Skin epidermis (tissue), 12 donors: Measurements from ENCODE around the gene JPT2.
"Not testable (repeated sequence)": the region's sequence is repeated elsewhere in the genome, so short reads cannot be mapped to it uniquely, and the experiment has no call there.

Experiments
- H3K27ac ChIP-seq, 21 experiments: fragments of 200-600 bp; sonication (generic) in 11 of 21; one replicate each; pipeline ENCODE4 v1.5.0; 2020; ENCODE audit warnings: mild to moderate bottlenecking in 3 of 21, inconsistent platforms in 2 of 21, moderate library complexity in 2 of 21
- H3K4me3 ChIP-seq, 7 experiments: fragments of 200-600 bp; sonication (generic) in 2 of 7; one replicate each; pipeline ENCODE4 v1.5.0; 2020; ENCODE audit warnings: inconsistent platforms in 2 of 7, mild to moderate bottlenecking in 2 of 7, moderate library complexity in 1 of 7

The JPT2 gene

DNA sequence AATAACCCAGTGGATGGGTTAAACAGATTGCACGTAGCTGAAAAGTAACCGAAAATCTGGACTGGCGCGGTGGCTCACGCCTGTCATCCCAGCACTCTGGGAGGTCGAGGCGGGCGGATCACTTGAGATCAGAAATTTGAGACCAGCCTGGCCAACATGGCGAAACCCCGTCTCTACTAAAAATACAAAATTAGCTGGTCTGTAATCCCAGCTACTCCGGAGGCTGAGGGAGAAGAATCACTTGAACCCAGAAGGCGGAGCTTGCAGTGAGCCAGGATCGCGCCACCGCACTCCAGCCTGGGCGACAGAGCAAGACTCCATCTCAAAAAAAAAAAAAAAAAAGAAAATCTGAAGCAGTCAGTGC is 27.2 kb downstream of the JPT2 start:
- H3K27ac ChIP-seq = peak overlapping the region; percentile 54 to 97 (median 93)
- H3K4me3 ChIP-seq = peak overlapping the region; percentile 58 to 85 (median 69)

DNA sequence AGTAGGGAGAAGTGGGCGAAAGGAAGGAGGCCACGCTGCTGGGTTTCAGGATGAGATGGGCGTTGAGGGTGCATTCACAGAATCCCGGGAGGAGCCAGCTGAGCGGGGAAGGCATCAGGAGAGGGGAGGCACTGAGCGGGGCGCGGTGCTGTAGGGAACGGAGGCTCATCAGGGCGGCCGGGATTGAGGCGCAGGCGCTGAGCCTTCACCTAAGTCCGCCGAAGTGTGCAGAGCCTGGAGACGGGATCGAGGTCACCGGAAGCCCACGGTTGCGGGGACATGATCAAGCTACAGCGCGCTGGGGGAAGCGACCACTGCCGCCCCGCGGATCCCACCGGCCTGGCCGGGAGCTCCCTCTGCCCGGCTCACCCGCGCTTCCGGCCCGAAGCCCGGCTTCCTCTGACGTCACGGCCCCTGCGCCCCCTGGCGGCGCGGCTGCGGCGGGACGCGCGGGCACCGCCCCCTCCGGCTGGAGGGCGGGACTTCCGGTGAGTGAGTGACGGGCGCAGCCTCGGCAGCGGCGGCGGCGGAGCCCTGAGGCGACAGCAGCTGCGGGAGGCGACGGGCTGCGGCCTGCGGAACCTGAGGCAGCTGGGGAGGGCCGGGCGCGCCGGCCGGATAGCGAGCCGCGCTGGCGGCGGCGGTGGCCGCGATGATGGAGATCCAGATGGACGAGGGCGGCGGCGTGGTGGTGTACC is 27.8 kb downstream of the JPT2 start, which contains the start of gene MAPK8IP3:
Gene MAPK8IP3 (plus strand): TSS at position 508 of the 698 bp plus-strand sequence. CDS start 145 bp downstream, at position 653.
- peak within 1 kb of the TSS; percentile 62 to 97 (median 93) for H3K27ac ChIP-seq
- peak within 1 kb of the TSS; percentile 58 to 85 (median 69) for H3K4me3 ChIP-seq

DNA sequence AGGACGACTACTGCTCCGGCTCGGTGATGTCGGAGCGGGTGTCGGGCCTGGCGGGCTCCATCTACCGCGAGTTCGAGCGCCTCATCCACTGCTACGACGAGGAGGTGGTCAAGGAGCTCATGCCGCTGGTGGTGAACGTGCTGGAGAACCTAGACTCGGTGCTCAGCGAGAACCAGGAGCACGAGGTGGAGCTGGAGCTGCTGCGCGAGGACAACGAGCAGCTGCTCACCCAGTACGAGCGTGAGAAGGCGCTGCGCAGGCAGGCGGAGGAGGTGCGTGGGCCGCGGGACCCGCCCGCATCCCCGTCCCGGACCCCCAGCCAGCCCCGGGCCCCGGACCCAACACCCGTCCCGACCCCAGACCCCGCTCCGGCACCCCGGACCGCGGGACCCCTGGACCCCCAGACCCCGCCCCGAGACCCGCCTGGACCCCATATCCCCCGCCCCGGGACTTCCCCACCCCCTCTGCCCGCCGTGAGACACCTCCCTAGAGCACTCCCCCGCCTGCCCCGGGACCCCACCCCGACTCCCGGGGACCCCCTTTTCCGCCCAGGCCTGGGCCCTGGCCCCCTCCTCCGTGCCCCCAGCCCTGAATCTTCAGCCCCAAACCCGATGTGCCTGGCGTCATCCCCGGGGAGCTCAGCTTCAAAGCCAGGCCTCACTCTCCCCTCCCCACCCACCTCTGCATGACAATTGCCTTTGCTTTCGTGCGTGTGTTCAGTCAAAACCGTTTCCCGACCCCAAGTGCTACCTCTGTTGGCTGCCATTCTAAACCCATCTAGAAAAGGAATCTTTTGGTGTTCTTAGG is 28.5 kb downstream of the JPT2 start:
- Histone ChIP-seq H3K27ac (peak overlapping the region; percentile 62 to 97 (median 93)), H3K4me3 (peak overlapping the region; percentile 58 to 85 (median 69))

DNA sequence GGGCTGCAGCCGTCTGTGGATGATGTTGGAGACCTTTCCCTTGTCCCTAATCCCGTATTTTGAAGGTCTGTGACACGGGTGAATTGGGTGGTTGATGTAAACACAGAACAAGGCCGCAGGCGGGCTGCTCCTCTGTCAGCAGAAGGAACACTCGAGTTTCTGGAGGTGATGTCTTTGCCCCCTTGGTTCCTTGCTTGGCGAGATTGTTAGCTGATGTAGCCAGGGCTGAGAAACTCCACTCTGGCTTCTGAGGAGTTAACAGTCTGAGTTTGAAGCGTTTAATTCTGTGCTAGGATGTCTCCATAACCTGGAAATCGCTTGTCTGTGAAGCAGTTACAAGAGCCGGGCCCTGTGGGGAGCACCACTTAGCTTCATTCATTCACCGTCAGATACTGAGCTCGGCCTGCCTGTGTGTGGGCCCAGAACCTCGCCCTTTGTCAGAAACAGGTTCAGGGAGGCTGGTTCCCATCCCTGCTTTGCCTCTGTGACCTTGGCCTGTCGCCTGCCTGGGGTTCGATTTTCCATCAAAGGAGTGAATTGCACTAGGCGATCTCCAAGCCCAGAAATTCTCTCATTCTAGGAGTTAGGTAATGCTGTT is 29.2 kb downstream of the JPT2 start:
- Histone ChIP-seq H3K4me3 (peak overlapping the region; percentile 58 to 85 (median 69)), H3K27ac (peak overlapping the region in 20 of 21 experiments; percentile 85 to 97 (median 93))

DNA sequence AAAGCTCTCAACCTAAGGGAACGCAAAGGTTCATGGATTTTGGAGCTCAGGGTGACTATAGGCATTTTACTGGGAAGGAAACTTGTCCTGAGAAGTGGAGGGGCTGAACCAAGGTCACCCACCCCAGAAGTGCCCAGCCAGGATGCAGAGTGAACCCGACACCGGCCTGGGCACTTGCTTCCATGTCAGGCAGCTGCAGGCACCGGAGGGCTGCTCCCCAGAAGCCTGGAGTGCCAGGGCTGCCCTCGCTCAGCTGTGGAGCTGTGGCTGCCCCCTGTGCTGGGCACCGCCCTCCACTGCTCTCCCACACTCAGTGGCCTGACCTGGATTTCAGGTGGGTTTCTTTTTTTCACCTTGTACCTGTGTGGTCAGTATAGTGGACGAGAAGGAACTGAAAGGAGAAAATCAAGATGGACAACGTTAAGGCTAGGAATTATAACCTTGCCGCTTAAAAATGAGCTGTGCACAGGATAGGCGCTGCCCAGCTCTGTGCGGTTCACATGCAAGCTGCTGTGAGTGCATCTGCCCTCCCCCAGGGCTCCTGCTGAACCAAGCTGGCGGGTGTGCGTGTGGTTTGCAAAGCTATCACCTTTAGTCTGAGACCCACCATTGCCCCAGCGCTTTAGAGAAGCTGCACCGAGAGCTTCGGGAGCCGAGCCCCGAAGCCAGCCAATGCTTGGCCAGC is 30.1 kb downstream of the JPT2 start:
- H3K4me3 ChIP-seq = no peak overlapping the region
- H3K27ac ChIP-seq = peak overlapping the region in 5 of 21 experiments; percentile 29 to 97 (median 31)

DNA sequence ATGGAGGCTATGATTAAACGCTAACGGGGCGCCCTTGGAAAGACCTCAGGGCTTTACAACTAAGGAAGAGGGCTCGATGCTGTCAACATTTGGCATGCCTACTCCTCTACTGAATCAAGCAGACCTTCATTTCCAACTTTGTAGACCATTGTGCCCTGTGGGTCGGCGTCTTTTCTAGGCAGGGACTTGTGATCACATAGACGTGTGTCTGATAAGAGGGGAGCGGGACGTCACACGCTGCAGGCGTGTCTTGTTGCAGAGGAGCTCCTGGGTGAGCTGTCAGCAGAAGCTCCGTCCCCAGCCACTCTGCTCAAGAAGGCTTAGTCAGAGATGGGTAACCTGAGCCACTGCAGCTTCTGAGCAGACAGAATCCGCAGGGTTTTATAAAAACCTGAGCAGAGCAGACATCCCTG is 30.7 kb downstream of the JPT2 start:
- no peak overlapping the region for H3K4me3 ChIP-seq
- peak overlapping the region in 1 of 21 experiments; percentile 29 for H3K27ac ChIP-seq

DNA sequence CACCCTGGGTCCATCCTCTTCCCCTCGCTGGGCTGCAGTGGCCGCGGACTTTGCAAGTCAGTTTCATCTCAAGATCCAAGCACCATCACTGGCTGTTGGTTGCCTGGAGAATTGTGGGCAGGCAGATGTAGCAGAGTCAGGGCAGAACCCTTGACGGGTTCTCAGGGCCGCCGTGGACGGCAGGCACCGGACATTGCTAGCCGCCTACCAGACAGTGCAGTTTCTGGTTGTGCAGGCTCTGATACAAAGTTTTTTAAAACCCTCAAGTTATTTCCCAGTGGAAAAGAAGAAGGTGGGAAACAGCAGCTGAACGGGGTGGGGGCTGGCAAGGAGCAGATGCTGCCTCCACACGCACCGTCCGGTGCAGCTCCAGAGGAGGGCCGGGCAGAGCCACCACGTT is 31.3 kb downstream of the JPT2 start:
- H3K27ac ChIP-seq = no peak overlapping the region
- H3K4me3 ChIP-seq = no peak overlapping the region

DNA sequence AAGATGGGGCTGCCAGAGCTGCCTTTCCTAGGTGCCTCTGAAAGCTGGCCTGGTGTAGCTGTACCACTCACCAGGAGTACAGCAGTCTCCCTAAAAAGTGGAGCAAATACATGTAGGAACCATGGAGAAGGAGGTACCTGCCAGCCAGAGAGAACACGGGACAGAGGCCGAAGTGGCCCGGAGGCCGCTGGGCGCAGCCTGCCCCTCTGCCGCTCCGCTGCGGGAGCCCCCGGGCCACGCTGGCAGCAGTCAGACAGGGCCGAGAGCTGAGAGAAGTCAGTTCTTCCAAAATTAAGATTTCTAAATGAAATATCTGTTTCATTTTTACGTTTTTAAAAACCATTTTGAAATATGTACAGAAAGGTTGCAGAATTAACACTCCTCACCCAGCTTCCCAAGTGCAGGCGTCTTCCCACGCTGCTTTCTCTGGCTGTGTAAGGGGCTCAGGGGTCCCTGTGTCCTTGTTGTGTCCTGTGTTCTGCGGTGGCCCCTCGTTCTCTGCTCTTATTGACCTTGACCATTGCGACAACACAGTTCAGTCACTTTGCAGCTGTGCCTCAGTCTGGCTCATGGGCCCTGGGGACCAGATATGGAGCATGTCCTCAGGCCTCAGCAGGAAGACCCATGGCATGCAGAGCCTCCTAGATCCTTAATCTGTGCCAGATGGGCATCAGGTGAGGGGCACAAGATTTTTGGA is 32.9 kb downstream of the JPT2 start:
- H3K27ac ChIP-seq = no peak overlapping the region
- no peak overlapping the region for H3K4me3 ChIP-seq

DNA sequence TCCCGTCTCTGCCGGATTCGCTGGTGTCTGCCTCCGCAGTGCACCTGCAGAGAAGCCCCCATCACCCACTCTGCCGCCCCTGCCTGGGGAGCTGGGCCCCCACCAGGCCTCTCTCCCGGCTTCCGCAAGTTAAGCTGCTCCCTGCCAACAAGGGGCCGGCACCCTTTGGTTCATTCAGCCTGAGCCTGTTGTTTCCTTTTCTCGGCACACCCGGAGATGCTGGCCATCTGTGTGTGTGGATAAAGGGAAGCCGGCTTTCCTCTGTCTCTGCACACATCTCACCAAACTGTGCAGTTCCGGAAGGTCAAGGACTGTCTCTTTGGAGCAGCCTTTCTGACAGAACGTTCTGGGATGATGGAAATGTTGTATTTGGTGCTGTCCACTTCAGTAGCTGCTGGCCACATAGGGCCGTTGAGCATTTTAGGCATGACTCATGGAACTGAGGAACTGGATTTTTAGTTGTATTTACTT is 34.7 kb downstream of the JPT2 start:
- Histone ChIP-seq H3K27ac (peak overlapping the region in 2 of 21 experiments; percentile 29 to 63), H3K4me3 (no peak overlapping the region)

DNA sequence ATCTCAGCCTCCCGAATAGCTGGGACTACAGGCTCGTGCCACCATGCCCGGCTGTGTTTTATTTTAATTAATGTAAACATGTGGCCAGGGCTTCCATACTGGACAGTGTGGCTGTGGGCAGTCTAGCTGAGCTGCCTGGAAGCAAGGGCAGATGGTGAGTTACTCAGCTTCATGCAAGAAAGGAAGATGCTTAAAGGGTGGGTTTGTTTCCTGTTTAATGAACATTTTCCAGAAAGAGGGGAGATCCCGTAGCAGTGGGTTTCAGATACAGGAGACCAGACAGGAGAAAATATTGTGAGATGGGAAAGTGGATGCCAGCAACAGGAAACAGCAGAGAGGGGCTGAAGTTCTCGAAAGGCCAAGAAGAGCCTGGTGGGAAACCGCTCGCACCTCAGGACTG is 35.3 kb downstream of the JPT2 start:
- Histone ChIP-seq H3K4me3 (no peak overlapping the region), H3K27ac (peak overlapping the region in 1 of 21 experiments; percentile 63)

DNA sequence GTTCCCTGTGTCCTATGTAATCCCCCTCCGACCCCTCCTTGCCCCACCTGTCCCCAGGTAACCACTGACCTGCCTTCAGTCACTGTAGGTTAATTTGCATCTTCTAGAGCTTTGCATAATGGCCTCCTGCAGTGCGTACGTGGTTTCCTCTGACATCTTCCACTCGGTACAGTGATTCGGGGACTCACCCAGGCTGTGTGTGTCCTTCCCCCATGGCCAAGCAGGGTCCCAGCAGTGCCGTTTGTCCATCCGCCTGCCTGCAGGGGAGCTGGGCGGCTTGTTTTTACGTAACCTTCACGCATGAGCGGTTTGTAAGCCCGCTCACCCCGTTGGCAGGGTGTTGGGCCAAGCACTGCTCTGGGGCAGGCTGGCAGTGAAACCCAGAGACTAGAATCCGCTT is 35.9 kb downstream of the JPT2 start:
- H3K4me3 ChIP-seq = no peak overlapping the region
- H3K27ac ChIP-seq = peak overlapping the region in 1 of 21 experiments; percentile 66

DNA sequence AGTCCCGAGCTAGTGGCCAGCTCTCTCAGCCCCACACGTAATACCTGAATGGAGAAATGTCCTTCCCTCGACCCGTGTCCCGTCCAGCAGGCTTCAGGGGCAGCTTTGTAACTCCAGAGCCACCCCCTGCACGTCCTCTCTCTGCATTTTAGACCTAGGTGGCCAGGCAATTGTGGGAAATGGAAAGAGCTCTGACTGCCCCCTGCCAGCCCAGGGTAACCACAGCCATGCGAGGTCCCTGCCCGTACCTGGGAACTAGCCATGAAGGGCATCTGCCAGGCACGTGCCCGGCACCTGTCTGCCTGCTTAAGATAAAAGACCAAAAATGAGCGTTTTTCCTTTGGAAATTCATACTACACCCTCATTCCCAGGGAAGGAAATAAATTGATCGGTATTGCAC is 37.1 kb downstream of the JPT2 start:
- H3K4me3 ChIP-seq = no peak overlapping the region
- peak overlapping the region in 1 of 21 experiments; percentile 40 for H3K27ac ChIP-seq

DNA sequence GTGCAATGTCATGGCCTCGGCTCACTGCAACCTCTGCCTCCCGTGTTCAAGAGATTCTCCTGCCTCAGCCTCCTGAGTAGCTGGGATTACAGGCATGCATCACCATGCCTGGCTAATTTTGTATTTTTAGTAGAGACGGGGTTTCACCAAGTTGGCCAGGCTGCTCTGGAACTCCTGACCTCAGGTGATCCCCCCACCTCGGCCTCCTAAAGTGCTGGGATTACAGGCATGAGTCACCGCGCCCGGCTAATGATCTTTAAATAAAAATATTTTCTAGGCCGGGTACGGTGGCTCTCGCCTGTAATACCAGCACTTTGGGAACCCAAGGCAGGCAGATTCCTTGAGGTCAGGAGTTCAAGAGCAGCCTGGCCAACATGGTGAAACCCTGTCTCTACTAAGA is 40.2 kb downstream of the JPT2 start:
- H3K27ac ChIP-seq, H3K4me3 ChIP-seq: not testable (repeated sequence)

DNA sequence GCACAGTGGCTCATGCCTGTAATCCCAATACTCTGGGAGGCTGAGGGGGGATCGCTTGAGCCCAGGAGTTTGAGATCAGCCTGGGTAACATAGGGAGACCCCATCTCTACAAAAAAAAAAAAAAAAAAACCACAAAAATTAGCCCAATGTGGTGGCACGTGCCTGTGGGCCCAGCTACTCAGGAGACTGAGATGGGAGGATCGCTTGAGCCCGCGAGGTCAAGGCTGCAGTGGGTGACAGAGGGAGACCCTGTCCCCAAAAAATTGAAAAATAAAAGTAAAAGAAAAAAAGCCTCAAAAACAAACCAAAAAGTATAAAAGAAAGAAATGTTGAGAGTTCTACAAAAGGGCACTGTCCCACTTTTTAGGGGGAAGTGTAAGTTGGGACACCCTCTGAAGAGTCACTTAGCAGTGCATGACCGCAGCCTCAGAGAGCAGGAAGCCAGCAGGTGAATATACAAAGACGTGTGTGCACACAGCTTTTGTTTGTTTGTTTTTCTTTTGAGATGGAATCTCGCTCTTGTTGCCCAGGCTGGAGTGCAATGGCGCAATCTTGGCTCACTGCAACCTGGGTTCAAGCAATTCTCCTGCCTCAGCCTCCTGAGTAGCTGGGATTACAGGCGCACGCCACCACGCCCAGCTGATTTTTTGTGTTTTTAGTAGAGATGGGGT is 41.6 kb downstream of the JPT2 start:
- H3K27ac ChIP-seq = peak overlapping the region in 2 of 21 experiments; percentile 1 to 14
- not testable (repeated sequence) for H3K4me3 ChIP-seq

DNA sequence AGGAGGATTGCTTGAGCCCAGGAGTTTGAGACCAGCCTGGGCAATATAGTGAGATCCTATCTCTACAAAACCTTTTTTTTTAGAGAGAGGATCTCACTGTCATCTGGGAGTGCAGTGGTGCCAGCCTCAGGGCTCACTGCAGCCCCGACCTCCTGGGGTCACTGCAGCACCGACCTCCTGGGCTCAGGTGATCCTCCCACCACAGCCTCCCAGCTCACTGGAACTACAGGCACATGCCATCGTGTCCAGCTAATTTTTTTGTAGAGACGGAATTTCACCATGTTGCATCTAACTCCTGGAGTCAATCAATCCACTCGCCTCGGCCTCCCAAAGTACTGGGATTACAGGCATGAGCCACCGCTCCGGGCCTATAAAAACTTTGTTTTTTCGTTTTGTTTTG is 43.3 kb downstream of the JPT2 start:
- Histone ChIP-seq H3K4me3 (no peak overlapping the region), H3K27ac (peak overlapping the region in 18 of 21 experiments; percentile 14 to 80 (median 58))

DNA sequence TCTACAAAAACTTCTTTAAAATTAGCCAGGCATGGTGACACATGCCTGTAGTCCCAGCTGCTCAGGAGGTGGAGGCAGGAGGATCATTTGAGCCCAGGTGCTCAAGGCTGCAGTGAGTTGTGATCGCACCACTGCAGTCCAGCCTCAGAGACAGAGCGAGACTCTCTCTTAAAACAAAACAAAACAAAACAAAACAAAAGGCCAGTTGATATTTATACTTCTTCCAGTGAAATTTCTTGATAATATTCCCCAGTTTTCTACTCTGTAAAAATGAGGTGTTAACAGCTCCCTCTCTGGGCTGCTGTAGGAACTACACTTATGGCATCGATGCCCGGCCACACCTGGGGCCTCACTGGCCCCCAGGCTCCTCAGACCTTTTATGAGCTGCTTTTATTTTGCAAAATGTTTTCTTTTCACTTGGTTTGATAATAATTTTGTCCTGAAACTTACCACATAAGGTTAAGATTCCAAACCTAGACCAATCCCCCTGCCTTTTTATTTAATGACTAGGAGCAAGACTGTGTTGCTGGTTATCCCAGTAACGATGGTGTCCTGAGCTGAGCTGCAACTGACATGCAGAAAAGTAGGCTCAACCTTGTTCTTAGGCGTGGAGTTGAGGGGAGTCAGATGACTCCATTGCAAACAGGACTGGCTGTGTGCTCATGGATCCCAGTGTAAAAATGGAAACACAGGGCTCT is 45.5 kb downstream of the JPT2 start:
- Histone ChIP-seq H3K4me3 (no peak overlapping the region), H3K27ac (peak overlapping the region in 16 of 21 experiments; percentile 11 to 80 (median 64))

DNA sequence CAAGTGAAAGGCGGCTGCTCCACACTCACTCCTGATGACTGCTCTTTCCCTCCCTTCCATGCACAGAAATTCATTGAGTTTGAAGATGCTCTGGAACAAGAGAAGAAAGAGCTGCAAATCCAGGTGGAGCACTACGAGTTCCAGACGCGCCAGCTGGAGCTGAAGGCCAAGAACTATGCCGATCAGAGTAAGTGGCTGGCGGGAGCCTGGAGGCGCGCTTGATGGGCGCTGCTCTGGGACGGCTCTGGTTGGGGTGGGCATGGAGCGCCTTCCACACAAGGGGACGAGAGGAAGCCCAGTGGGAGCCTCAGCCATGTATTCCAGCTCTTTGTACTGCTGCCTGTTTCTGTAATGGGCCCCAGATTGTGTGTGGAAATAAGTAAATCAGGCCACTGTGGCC is 46.4 kb downstream of the JPT2 start:
- Histone ChIP-seq H3K27ac (no peak overlapping the region), H3K4me3 (no peak overlapping the region)
